Liver (tissue), 9 donors: ENCODE results near the gene CMTM8. TPM values are rescaled to one million over a fixed set of nuclear protein-coding genes. Genes with fewer than 3 reads are reported as not detected.

ENCODE experiments used
- DNase-seq: peaks from one replicate; pipeline ENCODE4 v3.0.0-alpha.2; 2017; ENCODE audit warnings: low spot score
- H3K27ac ChIP-seq, 2 donors: one replicate each; pipeline ENCODE4 v1.7.0; 2013; ENCODE audit warnings: inconsistent platforms in 2 of 2, low read length in 2 of 2, control low read depth in 1 of 2, low read depth in 1 of 2, mild to moderate bottlenecking in 1 of 2
- H3K27me3 ChIP-seq, 4 donors: one replicate each; pipeline versions ENCODE4 v1.6.1 to v1.7.0; 2013; ENCODE audit warnings: low read length in 3 of 4, inconsistent platforms in 1 of 4, mild to moderate bottlenecking in 1 of 4, moderate library complexity in 1 of 4; ENCODE audit not compliant: control insufficient read depth in 4 of 4, insufficient read depth in 4 of 4
- H3K36me3 ChIP-seq, 4 donors: one replicate each; pipeline versions ENCODE4 v1.6.1 to v1.7.0; 2013; ENCODE audit warnings: low read length in 3 of 4, mild to moderate bottlenecking in 3 of 4, low read depth in 1 of 4, moderate library complexity in 1 of 4; ENCODE audit not compliant: control insufficient read depth in 4 of 4, insufficient read depth in 3 of 4
- H3K4me1 ChIP-seq, 4 donors: one replicate each; pipeline versions ENCODE4 v1.6.1 to v1.7.0; 2013; ENCODE audit warnings: low read length in 3 of 4, mild to moderate bottlenecking in 3 of 4, moderate library complexity in 1 of 4; ENCODE audit not compliant: control insufficient read depth in 4 of 4, insufficient read depth in 4 of 4
- H3K4me3 ChIP-seq, 3 donors: one replicate each; pipeline versions ENCODE4 v1.6.1 to v1.7.0; 2013; ENCODE audit warnings: low read length in 3 of 3, control low read depth in 1 of 3, low read depth in 1 of 3, mild to moderate bottlenecking in 1 of 3
- H3K9ac ChIP-seq, 2 donors: one replicate each; pipeline ENCODE4 v1.7.0; 2013; ENCODE audit warnings: low read length in 2 of 2, mild to moderate bottlenecking in 2 of 2, moderate library complexity in 2 of 2, control low read depth in 1 of 2, low read depth in 1 of 2
- H3K9me3 ChIP-seq, 4 donors: one replicate each; pipeline versions ENCODE4 v1.6.1 to v1.7.0; 2013; ENCODE audit warnings: low read length in 3 of 4; ENCODE audit not compliant: control insufficient read depth in 4 of 4
- ATF3 ChIP-seq: IDR thresholded peaks from 2 replicates; pipeline ENCODE4 v1.6.1; 2016; ENCODE audit warnings: antibody characterized with exemption
- CTCF ChIP-seq: fragments of 150-350 bp; IDR thresholded peaks from 2 replicates; pipeline ENCODE4 v1.5.1; 2017; ENCODE audit warnings: improper control_type of control experiment, low read depth, low read length; ENCODE audit not compliant: missing input control
- EGR1 ChIP-seq, 2 donors: IDR thresholded peaks; 2 replicates each; pipeline ENCODE4 v1.6.1; 2016 to 2018; ENCODE audit warnings: antibody characterized with exemption in 2 of 2, low read depth in 2 of 2
- FOXA1 ChIP-seq: IDR thresholded peaks from 2 replicates; pipeline ENCODE4 v1.6.1; 2016; ENCODE audit warnings: antibody characterized with exemption
- FOXA2 ChIP-seq: IDR thresholded peaks from 2 replicates; pipeline ENCODE4 v1.6.1; 2016; ENCODE audit warnings: antibody characterized with exemption
- GABPA ChIP-seq, 2 donors: IDR thresholded peaks in 1 of 2; conservative IDR thresholded peaks in 1 of 2; 2 replicates each; pipeline ENCODE4 v1.6.1; 2016; ENCODE audit warnings: antibody characterized with exemption in 2 of 2, mild to moderate bottlenecking in 1 of 2, moderate library complexity in 1 of 2
- HNF4A ChIP-seq, 2 donors: conservative IDR thresholded peaks; 2 replicates each; pipeline ENCODE4 v1.6.1; 2016; ENCODE audit warnings: antibody characterized with exemption in 2 of 2, mild to moderate bottlenecking in 2 of 2
- HNF4G ChIP-seq: IDR thresholded peaks from 2 replicates; pipeline ENCODE4 v1.6.1; 2016; ENCODE audit warnings: antibody characterized with exemption
- JUND ChIP-seq, 2 donors: IDR thresholded peaks; 2 replicates each; pipeline ENCODE4 v1.6.1; 2016; ENCODE audit warnings: antibody characterized with exemption in 2 of 2
- MAX ChIP-seq: IDR thresholded peaks from 2 replicates; pipeline ENCODE4 v1.6.1; 2016; ENCODE audit warnings: antibody characterized with exemption
- NR2F2 ChIP-seq: IDR thresholded peaks from 2 replicates; pipeline ENCODE4 v1.6.1; 2016; ENCODE audit warnings: antibody characterized with exemption
- RAD21 ChIP-seq, 2 donors: IDR thresholded peaks; 2 replicates each; pipeline ENCODE4 v1.6.1; 2016; ENCODE audit warnings: antibody characterized with exemption in 2 of 2, mild to moderate bottlenecking in 2 of 2
- REST ChIP-seq: IDR thresholded peaks from 2 replicates; pipeline ENCODE4 v1.6.1; 2016; ENCODE audit warnings: antibody characterized with exemption, mild to moderate bottlenecking
- SP1 ChIP-seq: IDR thresholded peaks from 2 replicates; pipeline ENCODE4 v1.6.1; 2018; ENCODE audit warnings: antibody characterized with exemption, mild to moderate bottlenecking
- TAF1 ChIP-seq: conservative IDR thresholded peaks from 2 replicates; pipeline ENCODE4 v1.6.1; 2016; ENCODE audit warnings: antibody characterized with exemption, mild to moderate bottlenecking
- YY1 ChIP-seq: IDR thresholded peaks from 2 replicates; pipeline ENCODE4 v1.6.1; 2016; ENCODE audit warnings: antibody characterized with exemption, mild to moderate bottlenecking
- ZBTB33 ChIP-seq: IDR thresholded peaks from 2 replicates; pipeline ENCODE4 v1.6.1; 2016; ENCODE audit warnings: antibody characterized with exemption
- WGBS: extraction: QIAGEN DNeasy Blood & Tissue Kit; methylation state at CpG from one replicate; pipeline ENCODE4 v1.1.7; 2013; 5-methylcytosine and 5-hydroxymethylcytosine counted together
- polyA plus RNA-seq, 2 donors: library from polyadenylated mRNA; stranded (reverse) in 1 of 2; unstranded in 1 of 2; fragments of 200-250 nt in 1 of 2; fragments of >200 nt in 1 of 2; fragmentation: Nextera tagmentation in 1 of 2; extraction: Ambion mirVana in 1 of 2; gene quantifications; one replicate each; pipeline versions ENCODE4 v1.2.1 to v1.2.3, GENCODE V29; 2013 to 2015
- total RNA-seq, 2 donors: library from RNA; depleted of rRNA; stranded (reverse); fragments of >200 nt; gene quantifications; one replicate each; pipeline ENCODE4 v1.2.3, GENCODE V29; 2014
- donor health status: healthy.
- donor health status: healthy.
- donor health status: healthy.
- donor health status: healthy.
- donor health status: healthy.

The CMTM8 gene
- total and polyA plus RNA-seq, 4 donors = 4.3 to 44.6 (median 12.5) TPM

DNA sequence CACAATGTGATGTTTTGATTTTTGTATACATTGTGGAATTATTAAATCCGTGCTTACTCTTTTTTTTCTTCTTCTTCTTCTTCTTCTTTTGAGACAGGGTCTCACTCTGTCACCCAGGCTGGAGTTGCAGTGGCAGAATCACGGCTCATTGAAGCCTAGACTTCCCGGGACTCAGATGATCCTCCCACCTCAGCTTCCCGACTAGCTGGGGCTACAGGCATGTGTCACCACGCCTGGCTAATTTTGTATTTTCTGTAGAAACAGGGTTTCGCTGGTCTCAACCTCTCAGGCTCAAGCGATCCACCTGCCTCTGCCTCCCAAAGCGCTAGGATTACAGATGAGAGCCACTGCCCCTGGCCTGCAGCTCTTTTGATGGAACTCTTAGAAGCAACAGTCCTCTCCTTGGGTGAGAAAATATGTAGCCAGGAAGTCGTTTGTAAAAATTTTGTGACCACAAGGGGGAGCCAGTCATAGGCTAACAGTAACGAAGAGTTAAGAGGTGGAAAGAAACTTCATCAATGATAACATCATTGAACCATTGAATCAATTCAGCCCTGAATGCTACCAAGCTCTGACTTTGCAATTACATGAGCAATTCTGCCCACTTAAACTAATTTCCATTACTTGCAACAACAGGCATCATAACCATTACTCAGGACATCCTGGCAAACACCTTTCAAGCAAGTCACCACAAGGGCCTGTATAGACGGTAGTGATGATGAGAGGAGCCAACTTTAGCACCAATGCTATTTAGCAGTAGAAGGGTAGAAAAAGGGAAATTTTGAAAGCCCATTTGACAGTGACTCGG lies 136.5 kb downstream of the CMTM8 start:
- H3K9ac ChIP-seq = no peak overlapping the region
- H3K4me3 ChIP-seq = no peak overlapping the region
- 72% methylated on average over 12 of the region's 12 CpGs for WGBS
- TF ChIP-seq ZBTB33 (no peak), HNF4A (conservative IDR thresholded peaks at IDR 0.05) (no peak), RAD21 (IDR thresholded peaks at IDR 0.05) (peak; percentile 78 to 84), CTCF (peak; percentile 60), JUND (IDR thresholded peaks at IDR 0.05) (no peak), FOXA2 (no peak), GABPA (IDR thresholded peaks at IDR 0.05 in 1 of 2, conservative IDR thresholded peaks at IDR 0.05 in 1 of 2) (no peak), TAF1 (no peak), FOXA1 (no peak), ATF3 (peak; percentile 15), REST (no peak), NR2F2 (no peak), YY1 (no peak), HNF4G (no peak)
- H3K27ac ChIP-seq = no peak overlapping the region
- peak; percentile 65 for DNase-seq
- no peaks in the 10 kb centered on the region for H3K27me3 ChIP-seq
- H3K36me3 ChIP-seq = peaks cover 0 to 2% (median 0%) of the 10 kb centered on the region in 4 donors
- H3K9me3 ChIP-seq = no peaks in the 10 kb centered on the region
- no peaks in the 10 kb centered on the region for H3K4me1 ChIP-seq

- Histone ChIP-seq H3K36me3 (peaks cover 0 to 2% (median 0%) of the 10 kb centered on the region in 4 donors), H3K27me3 (no peaks in the 10 kb centered on the region), H3K4me3 (no peak overlapping the region), H3K4me1 (no peaks in the 10 kb centered on the region), H3K9me3 (no peaks in the 10 kb centered on the region), H3K9ac (no peak overlapping the region), H3K27ac (no peak overlapping the region)
- DNase-seq = no peak
- 92% methylated on average over 5 of the region's 5 CpGs for WGBS
- TF ChIP-seq FOXA2 = no peak
- TF ChIP-seq MAX = no peak
- no peak for TF ChIP-seq JUND (IDR thresholded peaks at IDR 0.05)
- TF ChIP-seq REST = no peak
- no peak for TF ChIP-seq FOXA1
- no peak for TF ChIP-seq GABPA (IDR thresholded peaks at IDR 0.05 in 1 of 2, conservative IDR thresholded peaks at IDR 0.05 in 1 of 2)
- no peak for TF ChIP-seq ZBTB33
- no peak for TF ChIP-seq NR2F2
- TF ChIP-seq SP1 = no peak
- TF ChIP-seq RAD21 (IDR thresholded peaks at IDR 0.05) = no peak
- TF ChIP-seq EGR1 (IDR thresholded peaks at IDR 0.05; ENCODE audit: low read depth in 2 of 2) = no peak
- TF ChIP-seq HNF4G = no peak
These were observed 137.1 kb downstream of the CMTM8 start for GRCh38 chr3:32375596-32375930.
